ENCODE results near the gene BUD13.

BUD13 gene

DNA sequence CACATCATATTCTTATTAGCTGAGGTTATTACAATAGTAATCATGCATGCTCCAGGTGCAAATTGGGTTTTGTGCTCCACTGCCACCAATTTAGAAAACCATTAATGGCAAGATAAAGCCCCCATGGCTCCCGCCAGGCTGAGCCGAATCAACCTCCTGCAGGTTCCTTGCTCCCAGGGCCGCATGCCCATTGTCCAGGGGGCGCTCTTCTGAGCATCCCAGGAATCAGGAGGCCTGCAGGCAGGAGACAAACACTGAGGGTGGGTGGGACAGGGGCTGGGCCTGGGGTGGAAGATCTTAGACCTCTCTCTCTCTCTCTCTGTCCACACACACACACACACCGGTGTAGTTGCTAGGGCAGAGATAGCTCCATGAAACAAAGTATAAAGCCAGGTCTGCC lies 57.4 kb downstream of the BUD13 start:
- DNase-seq (ENCODE audit: low spot score) = no peak

DNA sequence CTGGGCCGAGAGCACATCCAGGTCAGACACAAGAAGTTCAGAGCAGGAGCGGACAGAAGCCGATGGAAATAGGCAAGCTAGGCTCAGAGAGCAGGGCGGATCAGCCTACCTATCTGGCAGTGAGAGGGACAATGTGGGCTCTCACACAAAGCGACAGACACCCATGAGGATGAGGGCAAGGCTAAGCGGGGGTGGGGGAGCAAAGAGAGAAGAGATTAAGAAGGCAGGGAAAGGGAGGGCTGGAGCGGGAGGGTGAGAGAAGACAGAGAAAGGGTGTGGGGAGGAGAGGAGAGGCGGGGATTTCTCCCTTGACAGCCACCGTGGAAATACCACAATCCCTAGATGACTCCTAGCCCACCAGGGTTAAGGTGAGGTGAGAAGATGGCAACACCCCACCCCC lies 57.9 kb downstream of the BUD13 start:
- DNase-seq (ENCODE audit: low spot score) = no peak

DNA sequence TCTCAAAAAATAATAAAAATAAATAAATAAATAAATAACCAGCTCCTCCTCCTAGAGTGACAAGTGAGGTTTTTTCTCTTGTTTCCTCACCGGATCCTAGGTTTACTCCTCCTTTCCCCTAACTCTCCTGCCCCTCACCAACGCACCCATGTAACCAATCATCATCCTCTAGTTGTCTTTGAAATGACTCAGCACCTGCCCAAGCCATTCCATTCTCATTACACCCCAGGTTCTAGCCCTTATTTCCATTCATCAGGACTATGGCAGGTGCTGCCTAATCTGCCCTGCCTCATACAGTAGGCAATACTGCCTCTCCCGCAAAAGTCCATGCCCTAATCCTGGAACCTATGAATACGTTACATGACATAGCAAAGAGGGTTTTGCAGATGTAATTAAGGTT lies 60.4 kb downstream of the BUD13 start:
- no peak for DNase-seq (ENCODE audit: low spot score)

DNA sequence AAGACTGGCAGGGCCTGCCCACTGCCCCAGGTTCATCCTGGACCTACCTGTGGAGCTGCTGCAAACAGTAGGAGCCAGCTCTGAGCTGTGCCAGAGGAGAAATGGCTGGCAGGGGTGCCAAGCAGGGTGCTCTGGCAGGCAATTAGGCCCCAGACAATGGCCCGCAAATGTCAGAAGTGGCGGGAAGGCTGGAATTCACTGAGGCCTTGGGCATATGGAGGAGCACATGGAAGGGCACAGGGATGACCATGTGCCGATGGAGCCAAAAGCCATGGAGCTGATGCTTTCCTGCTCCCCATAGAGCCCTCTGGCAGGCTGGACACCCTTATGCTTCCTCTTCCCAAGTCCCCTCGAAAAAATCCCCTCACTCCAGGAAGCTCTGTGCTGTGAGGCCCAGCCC lies 62.0 kb downstream of the BUD13 start:
- no peak for DNase-seq (ENCODE audit: low spot score)

DNA sequence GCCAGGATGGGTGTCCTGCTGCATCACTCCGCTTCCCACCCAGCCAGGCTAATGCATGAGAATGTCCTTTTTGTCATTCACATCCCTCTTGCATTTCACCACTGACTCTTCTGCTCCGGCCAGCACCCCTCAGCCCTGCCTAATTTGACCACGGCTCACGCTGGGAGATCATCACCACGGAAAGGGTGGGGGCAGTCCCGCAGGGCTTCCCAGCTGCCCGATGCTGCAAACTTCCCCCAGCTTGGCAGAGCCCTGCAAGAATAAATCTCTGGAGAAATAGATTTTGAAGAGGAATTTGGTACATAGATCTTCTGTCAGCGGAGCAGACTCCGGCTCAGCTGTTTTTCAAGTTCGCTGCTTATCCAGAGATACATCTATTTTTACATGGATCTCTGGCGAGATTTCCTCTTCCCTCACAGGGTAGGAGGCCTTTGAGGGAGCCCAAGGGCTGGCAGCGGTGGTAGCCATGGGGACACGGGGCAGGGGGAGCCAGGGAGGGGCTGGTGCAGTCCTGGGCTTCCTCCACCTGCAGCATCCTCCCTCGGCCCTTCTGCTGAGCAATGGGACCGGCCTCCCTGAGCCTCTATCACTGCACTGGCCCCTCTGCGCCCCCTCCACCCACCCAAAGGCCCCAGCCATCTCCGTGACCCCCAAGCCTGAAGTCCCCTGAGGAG lies 62.6 kb downstream of the BUD13 start:
- DNase-seq (ENCODE audit: low spot score) = no peak

DNA sequence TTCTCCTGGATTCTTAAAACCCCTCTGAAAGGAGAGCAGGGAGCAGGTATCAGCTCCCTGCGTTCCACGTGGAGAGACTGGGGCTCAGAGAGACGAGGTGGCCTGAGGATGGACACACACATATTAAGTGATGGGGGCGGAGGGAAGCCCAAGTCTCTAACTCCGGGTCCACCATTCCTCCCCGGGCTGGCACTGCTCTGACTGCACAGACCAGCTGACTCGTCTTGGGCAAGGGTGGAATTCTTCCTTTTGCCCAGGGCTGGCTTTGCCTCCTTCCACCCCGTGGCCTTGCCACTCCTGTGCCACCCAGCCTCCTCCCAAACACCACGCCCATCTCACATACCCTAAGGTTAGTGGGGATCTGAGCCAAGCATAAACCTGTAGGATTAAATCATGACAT lies 65.0 kb downstream of the BUD13 start:
- no peak for DNase-seq (ENCODE audit: low spot score)

DNA sequence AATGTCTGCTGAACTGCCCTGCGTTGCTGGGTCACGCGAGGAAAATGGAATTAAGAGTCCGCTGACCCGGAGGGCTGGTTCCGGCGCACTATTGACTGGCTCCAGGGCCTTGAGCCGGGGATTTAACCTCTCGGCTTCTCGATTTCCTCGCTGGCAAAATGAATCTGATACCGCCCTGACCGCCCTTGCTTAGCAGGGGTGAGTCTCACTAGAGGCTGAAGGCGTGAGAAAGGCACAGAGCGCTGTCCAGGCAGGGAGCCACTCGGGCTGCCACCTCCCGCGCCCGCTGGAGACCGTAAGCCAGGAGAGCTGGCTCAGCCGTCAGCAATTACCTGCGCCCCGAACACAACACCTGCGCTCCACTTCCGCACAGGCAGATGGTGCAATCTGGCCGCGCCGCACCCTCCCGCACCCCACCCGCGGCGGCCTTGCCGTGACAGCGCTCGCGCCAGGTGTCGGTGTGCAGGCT lies 65.6 kb downstream of the BUD13 start:
- DNase-seq (ENCODE audit: low spot score) = no peak

DNA sequence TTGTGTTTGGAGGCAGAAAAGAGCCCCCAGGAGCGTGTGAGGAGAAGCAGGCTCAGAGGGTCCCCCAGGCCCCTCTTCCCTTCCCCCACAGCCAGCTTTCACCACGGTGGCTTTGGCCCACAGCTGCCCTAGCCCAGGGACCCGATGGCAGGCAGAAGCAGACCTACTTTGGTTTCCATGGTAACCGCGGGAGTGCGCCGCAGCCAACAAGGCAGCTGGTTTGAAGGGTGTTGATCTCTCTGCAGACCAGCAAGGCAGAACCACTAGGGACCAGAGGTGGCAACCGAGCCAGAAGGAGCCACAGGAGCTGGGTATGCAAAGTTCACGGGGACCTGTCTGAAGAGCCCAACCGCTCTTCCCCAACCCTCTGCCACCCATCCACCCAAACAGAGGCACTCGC lies 69.4 kb downstream of the BUD13 start:
- DNase-seq (ENCODE audit: low spot score) = no peak

DNA sequence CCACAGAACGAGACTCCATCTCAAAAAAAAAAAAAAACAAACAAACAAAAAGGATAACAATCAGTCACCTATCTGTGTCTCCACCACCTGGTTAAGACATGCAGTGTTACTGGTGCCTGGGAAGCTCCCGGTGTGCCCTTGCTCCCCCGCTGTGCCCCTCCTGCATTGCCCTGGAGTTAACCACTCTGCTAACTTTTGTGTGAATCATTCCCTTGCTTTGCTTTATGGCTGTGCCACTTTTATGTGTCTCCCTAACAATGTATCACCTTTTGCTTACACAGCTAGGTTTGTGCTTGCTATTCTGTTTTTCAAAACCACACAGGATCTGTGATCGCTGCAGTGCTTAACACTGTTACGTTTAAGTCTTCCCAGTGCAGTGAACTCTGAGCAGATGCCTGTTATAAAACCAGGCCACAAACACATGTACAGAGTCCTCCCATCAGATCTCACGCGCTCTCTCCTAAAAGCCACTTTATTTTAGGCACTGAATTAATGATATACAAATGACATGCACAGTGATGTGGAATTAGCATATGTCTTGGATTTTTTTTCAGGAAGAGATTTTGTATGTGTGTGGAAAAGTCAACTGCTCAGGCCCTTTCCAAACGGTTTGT lies 69.9 kb downstream of the BUD13 start:
- no peak for DNase-seq (ENCODE audit: low spot score)

DNA sequence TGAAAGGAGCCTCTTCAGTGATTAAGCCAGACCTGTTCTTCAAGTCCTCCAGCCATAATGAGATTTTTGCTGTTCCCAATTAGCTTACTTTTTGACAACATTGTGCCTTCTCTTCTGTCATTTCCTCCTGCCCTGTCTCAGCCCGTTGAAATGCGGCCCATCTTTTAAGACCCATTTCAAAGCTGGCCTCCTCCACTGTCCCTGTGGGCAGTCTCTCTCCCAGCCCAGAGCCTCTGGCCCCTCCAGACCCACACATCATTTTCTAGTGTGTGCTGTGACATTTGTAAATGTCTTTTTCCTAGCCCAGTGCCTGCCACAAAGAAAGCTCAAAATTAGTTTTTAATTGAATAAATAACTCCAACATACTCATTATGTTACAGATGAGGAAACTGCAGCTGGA lies 70.9 kb downstream of the BUD13 start:
- no peak for DNase-seq (ENCODE audit: low spot score)

DNA sequence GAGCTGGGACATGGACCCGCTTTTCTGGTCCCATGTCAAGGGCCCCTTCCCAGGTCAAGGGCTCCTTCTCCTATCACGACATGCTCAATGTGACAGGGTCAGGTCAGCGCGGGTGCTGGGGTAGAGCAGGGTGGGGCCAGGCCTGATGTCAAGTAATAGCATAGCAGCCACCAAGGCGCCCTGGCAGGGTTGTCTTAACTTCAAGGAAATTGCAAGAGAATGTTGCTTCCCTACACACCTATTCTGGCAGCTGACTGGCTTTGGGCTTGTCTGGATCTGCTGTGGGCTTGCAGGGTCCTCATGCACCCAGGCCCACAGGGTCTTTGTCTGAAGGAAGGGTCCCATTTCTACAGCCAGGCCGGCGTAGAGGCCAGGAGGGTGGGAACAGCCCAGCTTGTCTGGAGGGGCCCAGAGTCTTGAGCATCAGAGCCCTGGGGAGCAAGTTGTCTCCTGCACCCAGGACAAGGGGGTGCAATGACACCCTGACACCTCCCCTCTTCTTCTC lies 71.4 kb downstream of the BUD13 start:
- no peak for DNase-seq (ENCODE audit: low spot score)

DNA sequence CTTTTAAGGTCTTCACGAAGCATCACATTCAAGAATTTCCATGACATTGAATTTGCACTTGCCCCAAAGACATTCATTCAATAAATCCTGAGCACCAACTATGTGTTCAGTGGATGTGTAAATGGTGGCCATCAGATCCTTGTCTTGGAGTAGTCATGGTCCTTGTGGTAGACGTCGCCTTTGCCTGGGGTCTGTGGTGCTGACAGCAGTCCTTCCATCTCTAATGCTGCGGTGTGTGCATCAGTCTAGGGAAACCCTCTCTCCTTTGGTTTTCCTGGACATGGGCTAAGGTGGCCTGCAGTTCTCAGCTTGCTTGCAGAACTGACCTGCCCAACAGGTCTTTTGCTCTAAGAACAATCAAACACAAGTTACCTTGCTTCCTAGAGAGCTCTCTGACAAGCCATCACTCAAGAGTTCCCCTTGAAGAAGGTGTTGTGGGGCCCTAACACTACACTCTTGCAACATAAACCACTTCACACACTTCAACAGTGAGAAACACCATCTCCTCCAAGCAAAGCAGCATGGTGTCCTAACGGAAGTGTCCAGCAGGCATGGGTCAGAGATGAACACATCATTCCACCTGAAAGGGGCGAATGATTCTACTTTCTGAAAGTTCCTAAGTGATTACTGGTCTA lies 72.1 kb downstream of the BUD13 start:
- no peak for DNase-seq (ENCODE audit: low spot score)
